Measurements from ENCODE around the gene CDH13.

The CDH13 gene

DNA sequence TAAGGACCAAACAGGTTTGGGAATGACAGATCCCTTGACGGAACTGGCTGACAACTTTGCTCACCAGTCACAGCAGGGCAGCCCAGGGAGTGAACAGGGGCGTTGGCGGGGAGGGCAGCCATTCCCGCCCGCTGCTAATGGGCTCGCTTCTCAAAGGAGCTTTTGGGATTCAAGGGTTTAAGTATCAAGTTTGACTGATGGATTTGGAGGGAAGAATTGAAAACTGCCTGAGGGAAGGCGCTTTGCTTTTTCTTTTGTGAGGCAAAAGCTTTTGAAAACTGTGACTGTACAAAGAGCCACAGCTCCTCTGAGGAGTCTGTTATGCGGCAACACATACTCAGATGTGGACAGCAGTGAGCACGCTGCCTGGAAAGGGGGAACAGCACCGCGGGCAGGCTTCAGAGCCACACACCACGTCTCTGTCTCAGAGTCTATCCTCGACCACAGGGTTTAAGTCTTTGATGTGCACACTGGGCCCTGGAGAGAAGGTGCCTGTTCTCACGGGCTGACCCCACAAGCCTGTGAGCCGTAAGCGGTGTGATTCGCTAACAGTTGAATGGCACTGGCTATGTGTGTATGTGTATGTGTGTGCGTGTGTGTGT, 1101.1 kb downstream of the CDH13 start:
- peaks cover 6% of the 10 kb centered on the region for H3K9me3 ChIP-seq (ENCODE audit: control insufficient read depth, low read length)
- H3K36me3 ChIP-seq (ENCODE audit: control insufficient read depth, insufficient read depth, low read length): no peaks in the 10 kb centered on the region
- WGBS, 2 experiments (ENCODE audit: insufficient coverage in 2 of 2): 81 to 85% methylated on average over 11 to 14 of the region's 18 CpGs
- H3K27ac ChIP-seq (ENCODE audit: low read depth, low read length, severe bottlenecking): no peak overlapping the region
- no peak overlapping the region for H3K4me3 ChIP-seq (ENCODE audit: extremely low read depth, insufficient read depth, low read length, poor library complexity, severe bottlenecking)
- no peaks in the 10 kb centered on the region for H3K4me1 ChIP-seq (ENCODE audit: control insufficient read depth, insufficient read depth, low read length, poor library complexity, severe bottlenecking)

DNA sequence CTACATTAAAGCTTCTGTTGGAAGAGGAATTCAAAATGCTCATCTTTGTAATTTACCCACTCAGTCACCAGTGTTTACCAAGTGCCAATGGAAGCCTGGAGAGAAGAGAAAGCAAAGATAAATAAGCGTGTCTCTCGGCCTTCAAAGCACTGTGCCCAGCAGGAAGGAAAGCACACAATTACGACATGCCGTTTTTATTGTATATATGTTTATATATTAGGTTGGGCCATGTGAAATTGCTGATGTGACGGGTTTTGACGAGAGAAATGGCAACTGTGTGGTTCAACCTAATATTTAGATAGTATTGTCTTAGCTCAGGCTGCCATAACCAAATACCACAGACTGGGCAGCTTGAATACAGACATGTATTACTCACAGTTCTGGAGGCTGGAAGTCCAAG, 1101.7 kb downstream of the CDH13 start:
- no peak overlapping the region for H3K4me3 ChIP-seq (ENCODE audit: extremely low read depth, insufficient read depth, low read length, poor library complexity, severe bottlenecking)
- no peaks in the 10 kb centered on the region for H3K36me3 ChIP-seq (ENCODE audit: control insufficient read depth, insufficient read depth, low read length)
- no peak overlapping the region for H3K27ac ChIP-seq (ENCODE audit: low read depth, low read length, severe bottlenecking)
- peaks cover 10% of the 10 kb centered on the region for H3K9me3 ChIP-seq (ENCODE audit: control insufficient read depth, low read length)
- 92 to 93% methylated on average over 2 to 3 of the region's 6 CpGs for WGBS, 2 experiments (ENCODE audit: insufficient coverage in 2 of 2)
- H3K4me1 ChIP-seq (ENCODE audit: control insufficient read depth, insufficient read depth, low read length, poor library complexity, severe bottlenecking): no peaks in the 10 kb centered on the region

DNA sequence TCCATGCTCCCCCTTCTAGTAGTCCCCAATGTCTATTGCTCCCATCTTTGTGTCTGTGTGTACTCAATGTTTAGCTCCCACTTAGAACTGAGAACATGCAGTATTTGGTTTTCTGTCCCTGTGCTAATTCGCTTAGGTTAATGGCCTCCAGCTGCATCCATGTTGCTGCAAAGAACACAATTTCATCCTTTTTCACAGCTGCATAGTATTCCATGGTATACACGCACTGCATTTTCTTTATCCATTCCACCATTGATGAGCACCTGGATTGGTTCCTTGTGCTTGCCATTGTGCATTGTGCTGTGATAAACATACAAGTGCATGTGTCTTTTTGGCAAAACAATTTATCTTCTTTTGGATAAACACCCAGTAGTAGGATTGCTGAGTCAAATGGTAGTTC, 1104.0 kb downstream of the CDH13 start:
- H3K36me3 ChIP-seq (ENCODE audit: control insufficient read depth, insufficient read depth, low read length): no peaks in the 10 kb centered on the region
- no peak overlapping the region for H3K4me3 ChIP-seq (ENCODE audit: extremely low read depth, insufficient read depth, low read length, poor library complexity, severe bottlenecking)
- WGBS, 2 experiments (ENCODE audit: insufficient coverage in 2 of 2): 83 to 89% methylated on average over 1 of the region's 2 CpGs
- no peaks in the 10 kb centered on the region for H3K4me1 ChIP-seq (ENCODE audit: control insufficient read depth, insufficient read depth, low read length, poor library complexity, severe bottlenecking)
- peaks cover 28% of the 10 kb centered on the region for H3K9me3 ChIP-seq (ENCODE audit: control insufficient read depth, low read length)
- no peak overlapping the region for H3K27ac ChIP-seq (ENCODE audit: low read depth, low read length, severe bottlenecking)

GRCh38 chr16:83732536-83732935, 1105.8 kb downstream of the CDH13 start:
- H3K4me1 ChIP-seq (ENCODE audit: control insufficient read depth, insufficient read depth, low read length, poor library complexity, severe bottlenecking): no peaks in the 10 kb centered on the region
- 86% methylated on average over 1 of the region's 2 CpGs; no CpG with 5 or more reads in 1 of the 2 experiments for WGBS, 2 experiments (ENCODE audit: insufficient coverage in 2 of 2)
- H3K27ac ChIP-seq (ENCODE audit: low read depth, low read length, severe bottlenecking): no peak overlapping the region
- H3K9me3 ChIP-seq (ENCODE audit: control insufficient read depth, low read length): peaks cover 31% of the 10 kb centered on the region
- no peaks in the 10 kb centered on the region for H3K36me3 ChIP-seq (ENCODE audit: control insufficient read depth, insufficient read depth, low read length)
- H3K4me3 ChIP-seq (ENCODE audit: extremely low read depth, insufficient read depth, low read length, poor library complexity, severe bottlenecking): no peak overlapping the region

DNA sequence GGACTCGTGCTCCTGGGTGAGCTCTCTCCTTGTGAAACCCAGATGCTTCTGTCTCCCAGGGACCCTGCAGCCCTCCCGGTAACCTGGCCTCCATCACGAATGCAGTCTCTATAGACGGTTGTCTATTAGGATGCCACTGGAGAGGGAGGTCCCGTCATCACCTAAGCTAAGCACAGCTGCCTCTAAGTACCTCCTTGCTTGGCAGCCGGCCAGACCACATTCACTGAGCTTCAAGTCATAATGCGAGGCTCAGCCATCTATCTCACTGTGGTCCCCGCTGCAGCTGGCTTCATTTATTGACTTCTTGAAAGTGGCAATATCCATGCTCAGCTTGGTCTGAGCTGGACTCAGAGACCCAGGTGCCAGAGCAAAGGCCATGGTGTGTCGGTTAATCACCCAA, 1106.5 kb downstream of the CDH13 start:
- H3K4me1 ChIP-seq (ENCODE audit: control insufficient read depth, insufficient read depth, low read length, poor library complexity, severe bottlenecking): no peaks in the 10 kb centered on the region
- WGBS, 2 experiments (ENCODE audit: insufficient coverage in 2 of 2): 94 to 95% methylated on average over 8 to 9 of the region's 9 CpGs
- H3K27ac ChIP-seq (ENCODE audit: low read depth, low read length, severe bottlenecking): no peak overlapping the region

DNA sequence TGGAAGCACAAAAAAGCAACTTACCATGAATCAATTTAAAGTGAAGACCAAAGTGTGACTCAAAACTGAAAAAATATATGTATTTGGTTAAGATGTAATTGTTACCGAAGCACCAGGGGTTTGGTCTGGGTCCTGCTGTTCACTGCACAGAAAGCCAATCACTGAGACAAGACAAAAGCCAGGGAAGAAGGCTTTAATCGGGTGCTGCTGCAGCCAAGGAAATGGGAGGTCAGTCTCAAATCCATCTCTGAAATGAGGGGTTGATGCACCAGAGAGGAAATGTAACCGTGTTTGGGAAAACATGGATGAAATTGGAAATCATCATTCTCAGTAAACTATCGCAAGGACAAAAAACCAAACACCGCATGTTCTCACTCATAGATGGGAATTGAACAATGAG, 1107.4 kb downstream of the CDH13 start:
- Histone ChIP-seq H3K36me3 (ENCODE audit: control insufficient read depth, insufficient read depth, low read length) (no peaks in the 10 kb centered on the region), H3K27ac (ENCODE audit: low read depth, low read length, severe bottlenecking) (no peak overlapping the region), H3K4me3 (ENCODE audit: extremely low read depth, insufficient read depth, low read length, poor library complexity, severe bottlenecking) (no peak overlapping the region), H3K9me3 (ENCODE audit: control insufficient read depth, low read length) (peaks cover 28% of the 10 kb centered on the region), H3K4me1 (ENCODE audit: control insufficient read depth, insufficient read depth, low read length, poor library complexity, severe bottlenecking) (no peaks in the 10 kb centered on the region)
- WGBS, 2 experiments (ENCODE audit: insufficient coverage in 2 of 2): 91 to 100% methylated on average over 2 of the region's 5 CpGs

More for the DNA sequence above, 1106.5 kb downstream of the CDH13 start:
- H3K36me3 ChIP-seq (ENCODE audit: control insufficient read depth, insufficient read depth, low read length): no peaks in the 10 kb centered on the region
- H3K9me3 ChIP-seq (ENCODE audit: control insufficient read depth, low read length): peaks cover 31% of the 10 kb centered on the region
- H3K4me3 ChIP-seq (ENCODE audit: extremely low read depth, insufficient read depth, low read length, poor library complexity, severe bottlenecking): no peak overlapping the region

- 90 to 97% methylated on average over 9 of the region's 11 CpGs for WGBS, 2 experiments (ENCODE audit: insufficient coverage in 2 of 2)
- no peaks in the 10 kb centered on the region for H3K4me1 ChIP-seq (ENCODE audit: control insufficient read depth, insufficient read depth, low read length, poor library complexity, severe bottlenecking)
- H3K36me3 ChIP-seq (ENCODE audit: control insufficient read depth, insufficient read depth, low read length): no peaks in the 10 kb centered on the region
Observed at GRCh38 chr16:83737729-83738354, 1111.1 kb downstream of the CDH13 start.

DNA sequence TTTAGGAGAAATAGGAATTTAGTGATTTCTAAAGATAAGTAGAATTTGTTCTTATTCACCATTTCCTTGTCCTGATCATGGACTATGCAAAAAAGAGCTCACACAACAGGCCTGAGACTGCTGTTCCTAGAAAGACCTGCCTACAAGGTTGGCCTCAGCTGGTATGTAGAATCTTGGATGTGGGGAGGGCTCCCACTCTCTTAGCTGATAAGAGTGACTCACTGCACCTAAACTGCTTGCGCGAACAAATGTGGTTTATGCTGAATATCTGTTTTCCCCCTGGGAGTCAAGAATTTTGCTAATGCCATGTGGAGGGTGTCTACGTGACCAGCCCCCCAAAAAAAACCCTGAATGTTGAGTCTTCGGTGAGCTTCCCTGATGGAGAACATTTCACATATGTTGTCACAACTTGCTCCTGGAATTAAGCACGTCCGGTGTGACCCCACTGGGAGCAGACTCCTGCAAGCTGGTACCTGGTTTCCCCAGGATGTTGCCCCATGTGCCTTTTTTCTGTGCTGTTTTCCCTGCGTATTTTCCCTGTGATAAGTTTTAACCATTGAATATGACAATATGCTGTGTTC, 1112.2 kb downstream of the CDH13 start:
- no peak overlapping the region for H3K27ac ChIP-seq (ENCODE audit: low read depth, low read length, severe bottlenecking)
- H3K4me3 ChIP-seq (ENCODE audit: extremely low read depth, insufficient read depth, low read length, poor library complexity, severe bottlenecking): no peak overlapping the region
- H3K9me3 ChIP-seq (ENCODE audit: control insufficient read depth, low read length): peaks cover 16% of the 10 kb centered on the region
- peaks cover under 1% of the 10 kb centered on the region for H3K4me1 ChIP-seq (ENCODE audit: control insufficient read depth, insufficient read depth, low read length, poor library complexity, severe bottlenecking)
- WGBS, 2 experiments (ENCODE audit: insufficient coverage in 2 of 2): 93 to 94% methylated on average over 6 of the region's 7 CpGs
- no peaks in the 10 kb centered on the region for H3K36me3 ChIP-seq (ENCODE audit: control insufficient read depth, insufficient read depth, low read length)

More at GRCh38 chr16:83737729-83738354, 1111.1 kb downstream of the CDH13 start:
- Histone ChIP-seq H3K9me3 (ENCODE audit: control insufficient read depth, low read length) (peaks cover 26% of the 10 kb centered on the region), H3K27ac (ENCODE audit: low read depth, low read length, severe bottlenecking) (no peak overlapping the region), H3K4me3 (ENCODE audit: extremely low read depth, insufficient read depth, low read length, poor library complexity, severe bottlenecking) (no peak overlapping the region)

GRCh38 chr16:83742124-83742899, 1115.5 kb downstream of the CDH13 start:
- Histone ChIP-seq H3K4me3 (ENCODE audit: extremely low read depth, insufficient read depth, low read length, poor library complexity, severe bottlenecking) (no peak overlapping the region), H3K4me1 (ENCODE audit: control insufficient read depth, insufficient read depth, low read length, poor library complexity, severe bottlenecking) (peaks cover 8% of the 10 kb centered on the region), H3K27ac (ENCODE audit: low read depth, low read length, severe bottlenecking) (no peak overlapping the region), H3K9me3 (ENCODE audit: control insufficient read depth, low read length) (no peaks in the 10 kb centered on the region), H3K36me3 (ENCODE audit: control insufficient read depth, insufficient read depth, low read length) (no peaks in the 10 kb centered on the region)
- 92 to 96% methylated on average over 22 of the region's 22 CpGs for WGBS, 2 experiments (ENCODE audit: insufficient coverage in 2 of 2)

DNA sequence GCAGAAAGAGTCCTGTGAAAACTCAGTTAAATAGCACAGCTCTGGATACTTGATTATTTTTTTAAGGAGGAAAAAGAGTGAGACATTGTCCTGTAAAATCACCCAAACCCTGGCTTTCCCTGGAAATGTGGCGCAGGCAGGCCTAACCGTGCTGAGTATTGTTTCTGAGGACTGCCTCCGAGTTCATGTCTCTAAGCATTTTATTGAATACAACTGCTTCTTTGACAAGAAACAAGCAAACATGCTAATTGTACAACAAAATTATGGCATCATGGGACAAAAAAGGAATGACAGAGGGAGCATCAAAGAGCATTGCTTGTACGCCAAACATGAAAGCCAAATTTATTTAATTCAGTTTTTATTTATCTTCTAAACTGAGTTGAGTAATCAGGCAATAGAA, 1116.5 kb downstream of the CDH13 start:
- Histone ChIP-seq H3K36me3 (ENCODE audit: control insufficient read depth, insufficient read depth, low read length) (no peaks in the 10 kb centered on the region), H3K9me3 (ENCODE audit: control insufficient read depth, low read length) (no peaks in the 10 kb centered on the region), H3K27ac (ENCODE audit: low read depth, low read length, severe bottlenecking) (no peak overlapping the region), H3K4me1 (ENCODE audit: control insufficient read depth, insufficient read depth, low read length, poor library complexity, severe bottlenecking) (peaks cover 8% of the 10 kb centered on the region), H3K4me3 (ENCODE audit: extremely low read depth, insufficient read depth, low read length, poor library complexity, severe bottlenecking) (no peak overlapping the region)
- WGBS, 2 experiments (ENCODE audit: insufficient coverage in 2 of 2): 86 to 92% methylated on average over 2 to 3 of the region's 4 CpGs
